HCT116 (cell line): ENCODE data around the gene RNF186. TPM values are rescaled to one million over a fixed set of nuclear protein-coding genes. Genes with fewer than 3 reads are reported as not detected.

Experiments
- ATAC-seq: fragments of 200-7000 bp; cut with Tn5 transposase; 2 replicates; pipeline ENCODE4 v1.9.1; 2020; ENCODE audit warnings: mild to moderate bottlenecking, moderate library complexity
- BruUV-seq: library from RNA; stranded (reverse); fragments of 400-500 nt; replicated peaks from 2 replicates; lab custom pipeline; 2021; lab: Mats Ljungman, UMichigan
- CTCF ChIA-PET: fragments of 300-600 bp; sonication (Branson Sonifier 250); formaldehyde crosslinking; loops from one replicate; lab custom pipeline; 2021; ENCODE audit warnings: antibody characterized with exemption; lab: Charles Lee
- POLR2A ChIA-PET: fragments of 300-600, 350-600 bp; sonication (Branson Sonifier 250); formaldehyde crosslinking; loops from one replicate; lab custom pipeline; 2021; ENCODE audit warnings: antibody characterized with exemption; lab: Charles Lee
- RAD21 ChIA-PET, 2 experiments: fragments of 300-600 bp; sonication (Branson Sonifier 250); formaldehyde crosslinking; loops; one replicate each; lab custom pipeline; 2023; ENCODE audit warnings: low total read pairs in 2 of 2; ENCODE audit not compliant: uncharacterized antibody in 2 of 2, unreplicated experiment in 2 of 2, low non-redundant PET in 1 of 2; lab: Charles Lee
- DNase-seq: peaks from one replicate; pipeline ENCODE4 v3.0.0-alpha.2; 2010; ENCODE audit warnings: low read depth, low spot score
- H2AFZ ChIP-seq: fragments of 200-600 bp; shearing (Covaris generic), sonication (generic); 2 replicates; pipeline ENCODE4 v1.6.1; 2017; ENCODE audit warnings: low read depth, mixed run types, mixed read lengths, antibody characterized with exemption, low read length; ENCODE audit not compliant: poor library complexity, severe bottlenecking
- H3K27ac ChIP-seq: 2 replicates; pipeline ENCODE4 v1.5.1; 2012; ENCODE audit warnings: low read depth, low read length
- H3K27me3 ChIP-seq: fragments of 200-600 bp; sonication (generic); 2 replicates; pipeline ENCODE4 v1.6.1; 2016; ENCODE audit warnings: mixed run types, low read length, mixed read lengths; ENCODE audit not compliant: insufficient read depth
- H3K36me3 ChIP-seq, 2 experiments: fragments of 200-500 bp in 1 of 2; fragments of 200-600 bp in 1 of 2; sonication (Bioruptor generic) in 1 of 2; sonication (generic) in 1 of 2; 2 replicates each; pipeline versions ENCODE4 v1.5.1 to v1.6.1; 2014 to 2016; ENCODE audit warnings: low read length in 2 of 2, inconsistent platforms in 1 of 2, mixed read lengths in 1 of 2, mixed run types in 1 of 2; ENCODE audit not compliant: insufficient read depth in 2 of 2, control insufficient read depth in 1 of 2
- H3K4me1 ChIP-seq, 2 experiments: fragments of 200-600 bp in 1 of 2; sonication (generic) in 1 of 2; 2 replicates each; pipeline versions ENCODE4 v1.5.1 to v1.6.1; 2012 to 2017; ENCODE audit warnings: low read length in 2 of 2, inconsistent platforms in 1 of 2, mild to moderate bottlenecking in 1 of 2, mixed read lengths in 1 of 2, mixed run types in 1 of 2, moderate library complexity in 1 of 2; ENCODE audit not compliant: insufficient read depth in 2 of 2, control insufficient read depth in 1 of 2
- H3K4me2 ChIP-seq: fragments of 200-600 bp; sonication (generic); 2 replicates; pipeline ENCODE4 v1.6.1; 2017; ENCODE audit warnings: mixed run types, low read length, mixed read lengths
- H3K4me3 ChIP-seq, 2 experiments: fragments of 200-600 bp in 1 of 2; sonication (generic) in 1 of 2; replicated peaks in 1 of 2; 2 replicates each; pipeline ENCODE4 v1.5.1; 2011 to 2016; ENCODE audit warnings: low read length in 2 of 2, control low read depth in 1 of 2, low read depth in 1 of 2, mild to moderate bottlenecking in 1 of 2, mixed read lengths in 1 of 2, mixed run types in 1 of 2
- H3K79me2 ChIP-seq: fragments of 200-600 bp; sonication (generic); 2 replicates; pipeline ENCODE4 v1.6.1; 2017; ENCODE audit warnings: mild to moderate bottlenecking, mixed run types, low read length, moderate library complexity, mixed read lengths; ENCODE audit not compliant: insufficient read depth
- H3K9ac ChIP-seq: fragments of 200-600 bp; sonication (generic); 2 replicates; pipeline ENCODE4 v1.6.1; 2016; ENCODE audit warnings: low read length, mixed read lengths
- H3K9me2 ChIP-seq: fragments of 200-600 bp; sonication (generic), shearing (Covaris generic); 2 replicates; pipeline ENCODE4 v1.6.1; 2017; ENCODE audit warnings: mixed run types, mild to moderate bottlenecking, moderate library complexity; ENCODE audit not compliant: insufficient read depth
- H3K9me3 ChIP-seq, 2 experiments: fragments of 200-500 bp in 1 of 2; fragments of 200-600 bp in 1 of 2; sonication (Bioruptor generic) in 1 of 2; sonication (generic) in 1 of 2; 2 replicates each; pipeline ENCODE4 v1.6.1; 2014 to 2017; ENCODE audit warnings: low read length in 2 of 2, mixed read lengths in 2 of 2, inconsistent platforms in 1 of 2, low read depth in 1 of 2, mild to moderate bottlenecking in 1 of 2, mixed run types in 1 of 2, moderate library complexity in 1 of 2; ENCODE audit not compliant: control insufficient read depth in 1 of 2, insufficient read depth in 1 of 2
- H4K20me1 ChIP-seq: fragments of 200-600 bp; sonication (generic), shearing (Covaris generic); 2 replicates; pipeline ENCODE4 v1.6.1; 2017; ENCODE audit warnings: mixed run types, mild to moderate bottlenecking, moderate library complexity; ENCODE audit not compliant: insufficient read depth
- CBX3 ChIP-seq: IDR thresholded peaks from 2 replicates; pipeline ENCODE4 v1.6.1; 2012; ENCODE audit warnings: low read depth
- CEBPB ChIP-seq: IDR thresholded peaks from 2 replicates; pipeline ENCODE4 v1.6.1; 2012; ENCODE audit warnings: low read depth
- ELF1 ChIP-seq: IDR thresholded peaks from 2 replicates; pipeline ENCODE4 v1.6.1; 2012; ENCODE audit warnings: low read depth, borderline replicate concordance
- EZH2 ChIP-seq: fragments of 200-600 bp; sonication (generic); IDR thresholded peaks from 2 replicates; pipeline ENCODE4 v1.6.1; 2017; ENCODE audit warnings: antibody characterized with exemption, mixed run types
- FOSL1 ChIP-seq: IDR thresholded peaks from 2 replicates; pipeline ENCODE4 v1.6.1; 2012; ENCODE audit warnings: low read depth
- JUND ChIP-seq: IDR thresholded peaks from 2 replicates; pipeline ENCODE4 v1.6.1; 2012
- POLR2AphosphoS5 ChIP-seq: IDR thresholded peaks from 2 replicates; pipeline ENCODE4 v1.6.1; 2011; ENCODE audit warnings: mild to moderate bottlenecking, low read depth, low read length, moderate library complexity
- SIN3A ChIP-seq: IDR thresholded peaks from 2 replicates; pipeline ENCODE4 v1.6.1; 2012; ENCODE audit warnings: low read depth
- SRF ChIP-seq: IDR thresholded peaks from 2 replicates; pipeline ENCODE4 v1.6.1; 2012; ENCODE audit warnings: low read depth
- YY1 ChIP-seq: IDR thresholded peaks from 2 replicates; pipeline ENCODE4 v1.6.1; 2011; ENCODE audit warnings: low read length, low read depth, moderate library complexity, mild to moderate bottlenecking; ENCODE audit not compliant: insufficient replicate concordance; ENCODE audit errors: extremely low read depth
- ZFX ChIP-seq: fragments of 450-650 bp; IDR thresholded peaks from 2 replicates; pipeline ENCODE4 v1.6.1; 2017
- ZNF274 ChIP-seq: fragments of 200-500 bp; sonication (Bioruptor generic); IDR thresholded peaks from 2 replicates; pipeline ENCODE4 v1.6.1; 2014; ENCODE audit warnings: mild to moderate bottlenecking, low read depth, low read length, inconsistent platforms
- intact Hi-C: fragments of 100-400 bp; cut with micrococcal nuclease; formaldehyde crosslinking; loops from 2 replicates; pipeline ENCODE4 v1.10.0; 2022
- total RNA-seq: library from RNA; stranded (reverse); gene quantifications from one replicate; pipeline ENCODE4 v1.2.1, GENCODE V29; 2021; ENCODE audit not compliant: unreplicated experiment
- TF ChIP-seq, protein P1 (sequence below): IDR thresholded peaks from 2 replicates; pipeline ENCODE4 v1.6.1; 2012; ENCODE audit warnings: low read depth
- TF ChIP-seq, protein P2 (sequence below): IDR thresholded peaks from 2 replicates; pipeline ENCODE4 v1.6.1; 2011; ENCODE audit warnings: mild to moderate bottlenecking, low read length, moderate library complexity; ENCODE audit not compliant: insufficient replicate concordance; ENCODE audit errors: extremely low read depth
- TF ChIP-seq, protein P3 (sequence below): IDR thresholded peaks from 2 replicates; pipeline ENCODE4 v1.6.1; 2012

RNF186 gene
- total RNA-seq, 1 experiment from 2014 or later = not detected

DNA sequence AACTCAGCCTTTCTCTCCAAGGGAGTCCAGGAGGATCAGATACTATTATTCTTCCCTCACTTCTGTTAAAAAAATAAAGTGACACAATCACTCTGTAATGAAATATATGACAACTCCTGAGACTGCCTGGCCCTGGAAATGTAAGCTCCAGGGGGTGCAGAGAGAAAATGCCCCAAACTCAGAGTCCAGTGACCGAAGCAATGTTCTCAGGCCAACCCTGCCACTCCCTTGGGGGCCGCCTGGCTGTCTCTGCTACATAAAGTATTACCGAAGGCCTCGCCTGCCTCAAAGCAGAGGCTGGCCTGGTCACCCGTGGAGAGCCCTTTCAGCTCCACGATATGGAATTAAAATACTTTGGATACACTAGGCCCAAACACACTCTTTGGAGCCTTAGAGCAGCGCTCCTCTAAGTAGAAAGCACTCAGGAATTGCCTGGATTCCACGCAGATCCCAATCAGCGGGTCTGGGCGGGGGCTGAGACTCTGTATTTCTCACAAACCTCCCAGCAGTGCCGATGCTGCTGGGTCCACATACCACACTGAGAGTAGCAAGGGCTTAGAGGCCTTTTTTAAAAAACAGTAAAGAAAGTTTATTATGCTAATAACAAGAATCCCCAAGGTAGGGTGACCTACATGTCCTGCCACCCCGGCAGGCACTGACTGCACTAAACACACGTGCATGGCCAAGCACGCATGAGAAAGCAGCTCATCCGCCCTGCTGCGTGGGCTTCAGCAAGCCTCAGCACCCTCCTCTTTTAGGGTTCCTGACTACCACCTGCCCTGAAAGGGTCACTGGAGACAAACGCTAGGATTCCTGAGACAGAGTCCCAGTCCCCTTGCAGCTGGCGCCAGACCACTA, 46.5 kb downstream of the RNF186 start:
- no peaks in the 10 kb centered on the region for H3K36me3 ChIP-seq
- no peaks in the 10 kb centered on the region for H3K9me3 ChIP-seq
- no peak overlapping the region for H2AFZ ChIP-seq
- CTCF ChIA-PET = no interaction called here
- RAD21 ChIA-PET = no interaction called here
- no peak overlapping the region for H3K27ac ChIP-seq
- BruUV-seq = no TSS peak
- no peak for ATAC-seq
- no peak overlapping the region for H3K9ac ChIP-seq
- POLR2A ChIA-PET = no interaction called here
- H3K27me3 ChIP-seq = no peaks in the 10 kb centered on the region
- H3K79me2 ChIP-seq = no peaks in the 10 kb centered on the region
- DNase-seq = no peak
- H3K4me2 ChIP-seq = no peak overlapping the region
- intact Hi-C loops = no loop called here
- no peaks in the 10 kb centered on the region; the same call in 1 of the 2 replicates for H3K9me2 ChIP-seq
- TF ChIP-seq ZFX (no peak), SRF (no peak), CEBPB (no peak), FOSL1 (no peak), JUND (no peak), EZH2 (no peak), POLR2AphosphoS5 (no peak), SIN3A (no peak), YY1 (no peak), ZNF274 (no peak), CBX3 (no peak), ELF1 (no peak)
- TF ChIP-seq, protein P1, sequence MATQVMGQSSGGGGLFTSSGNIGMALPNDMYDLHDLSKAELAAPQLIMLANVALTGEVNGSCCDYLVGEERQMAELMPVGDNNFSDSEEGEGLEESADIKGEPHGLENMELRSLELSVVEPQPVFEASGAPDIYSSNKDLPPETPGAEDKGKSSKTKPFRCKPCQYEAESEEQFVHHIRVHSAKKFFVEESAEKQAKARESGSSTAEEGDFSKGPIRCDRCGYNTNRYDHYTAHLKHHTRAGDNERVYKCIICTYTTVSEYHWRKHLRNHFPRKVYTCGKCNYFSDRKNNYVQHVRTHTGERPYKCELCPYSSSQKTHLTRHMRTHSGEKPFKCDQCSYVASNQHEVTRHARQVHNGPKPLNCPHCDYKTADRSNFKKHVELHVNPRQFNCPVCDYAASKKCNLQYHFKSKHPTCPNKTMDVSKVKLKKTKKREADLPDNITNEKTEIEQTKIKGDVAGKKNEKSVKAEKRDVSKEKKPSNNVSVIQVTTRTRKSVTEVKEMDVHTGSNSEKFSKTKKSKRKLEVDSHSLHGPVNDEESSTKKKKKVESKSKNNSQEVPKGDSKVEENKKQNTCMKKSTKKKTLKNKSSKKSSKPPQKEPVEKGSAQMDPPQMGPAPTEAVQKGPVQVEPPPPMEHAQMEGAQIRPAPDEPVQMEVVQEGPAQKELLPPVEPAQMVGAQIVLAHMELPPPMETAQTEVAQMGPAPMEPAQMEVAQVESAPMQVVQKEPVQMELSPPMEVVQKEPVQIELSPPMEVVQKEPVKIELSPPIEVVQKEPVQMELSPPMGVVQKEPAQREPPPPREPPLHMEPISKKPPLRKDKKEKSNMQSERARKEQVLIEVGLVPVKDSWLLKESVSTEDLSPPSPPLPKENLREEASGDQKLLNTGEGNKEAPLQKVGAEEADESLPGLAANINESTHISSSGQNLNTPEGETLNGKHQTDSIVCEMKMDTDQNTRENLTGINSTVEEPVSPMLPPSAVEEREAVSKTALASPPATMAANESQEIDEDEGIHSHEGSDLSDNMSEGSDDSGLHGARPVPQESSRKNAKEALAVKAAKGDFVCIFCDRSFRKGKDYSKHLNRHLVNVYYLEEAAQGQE = no peak
- TF ChIP-seq, protein P2, sequence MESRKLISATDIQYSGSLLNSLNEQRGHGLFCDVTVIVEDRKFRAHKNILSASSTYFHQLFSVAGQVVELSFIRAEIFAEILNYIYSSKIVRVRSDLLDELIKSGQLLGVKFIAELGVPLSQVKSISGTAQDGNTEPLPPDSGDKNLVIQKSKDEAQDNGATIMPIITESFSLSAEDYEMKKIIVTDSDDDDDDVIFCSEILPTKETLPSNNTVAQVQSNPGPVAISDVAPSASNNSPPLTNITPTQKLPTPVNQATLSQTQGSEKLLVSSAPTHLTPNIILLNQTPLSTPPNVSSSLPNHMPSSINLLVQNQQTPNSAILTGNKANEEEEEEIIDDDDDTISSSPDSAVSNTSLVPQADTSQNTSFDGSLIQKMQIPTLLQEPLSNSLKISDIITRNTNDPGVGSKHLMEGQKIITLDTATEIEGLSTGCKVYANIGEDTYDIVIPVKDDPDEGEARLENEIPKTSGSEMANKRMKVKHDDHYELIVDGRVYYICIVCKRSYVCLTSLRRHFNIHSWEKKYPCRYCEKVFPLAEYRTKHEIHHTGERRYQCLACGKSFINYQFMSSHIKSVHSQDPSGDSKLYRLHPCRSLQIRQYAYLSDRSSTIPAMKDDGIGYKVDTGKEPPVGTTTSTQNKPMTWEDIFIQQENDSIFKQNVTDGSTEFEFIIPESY = no peak
- TF ChIP-seq, protein P3, sequence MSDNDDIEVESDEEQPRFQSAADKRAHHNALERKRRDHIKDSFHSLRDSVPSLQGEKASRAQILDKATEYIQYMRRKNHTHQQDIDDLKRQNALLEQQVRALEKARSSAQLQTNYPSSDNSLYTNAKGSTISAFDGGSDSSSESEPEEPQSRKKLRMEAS = no peak
- TF ChIP-seq, all 23 proteins: peak for 0
- H3K4me1 ChIP-seq = peaks cover 15 to 25% of the 10 kb centered on the region in 2 experiments
- no peak overlapping the region for H3K4me3 ChIP-seq
- H4K20me1 ChIP-seq = no peaks in the 10 kb centered on the region
